Cardiac muscle cell (in vitro differentiated cells and primary cell): ENCODE data around the gene HTR2C. TPM values are rescaled to one million over a fixed set of nuclear protein-coding genes. Genes with fewer than 3 reads are reported as not detected.
A peak's percentile ranks its signal among the peaks of the same experiment; 100 is the strongest.

Source experiments
- DNase-seq, 2 donors: peaks; one replicate each; pipeline versions ENCODE4 v3.0.0 to v3.0.0-alpha.2; 2010 to 2017; ENCODE audit warnings: low read depth in 1 of 2, low spot score in 1 of 2
- H3K27ac ChIP-seq: fragments of 200-600 bp; sonication (generic); 2 replicates; pipeline ENCODE4 v1.5.1; 2016
- H3K27me3 ChIP-seq: fragments of 200-600 bp; sonication (generic); 2 replicates; pipeline ENCODE4 v1.6.0; 2016; ENCODE audit warnings: control low read depth
- H3K36me3 ChIP-seq: fragments of 200-600 bp; sonication (generic); 2 replicates; pipeline ENCODE4 v1.5.1; 2016; ENCODE audit warnings: control low read depth
- H3K4me1 ChIP-seq: fragments of 200-600 bp; sonication (generic); 2 replicates; pipeline ENCODE4 v1.8.1; 2017; ENCODE audit warnings: low read depth, mild to moderate bottlenecking, mixed run types
- H3K4me3 ChIP-seq: fragments of 200-600 bp; sonication (generic); 2 replicates; pipeline ENCODE4 v1.5.1; 2016; ENCODE audit warnings: mild to moderate bottlenecking
- H3K9me3 ChIP-seq: fragments of 200-600 bp; sonication (generic); 2 replicates; pipeline ENCODE4 v1.5.1; 2017; ENCODE audit warnings: low read depth, mild to moderate bottlenecking, control low read depth
- CTCF ChIP-seq: IDR thresholded peaks from 2 replicates; pipeline ENCODE4 v1.5.1; 2012; ENCODE audit warnings: low read depth, mild to moderate bottlenecking, low read length
- polyA plus RNA-seq: library from polyadenylated mRNA; unstranded; fragments of >200 nt; fragmentation: Nextera tagmentation; extraction: Ambion mirVana; gene quantifications from 2 replicates; pipeline ENCODE4 v1.2.1, GENCODE V29; 2016
- total RNA-seq: library from RNA; depleted of rRNA; stranded (reverse); fragments of >200 nt; gene quantifications from 2 replicates; pipeline ENCODE4 v1.2.3, GENCODE V29; 2016

HTR2C gene
- total and polyA plus RNA-seq, 2 experiments from 2014 or later, result 0.18 TPM; not detected in 1

GRCh38 chrX:114715096-114715495 lies 131.2 kb downstream of the HTR2C start:
- Histone ChIP-seq H3K27me3 (no peaks in the 10 kb centered on the region), H3K36me3 (no peaks in the 10 kb centered on the region), H3K4me3 (no peak overlapping the region), H3K4me1 (no peaks in the 10 kb centered on the region), H3K27ac (no peak overlapping the region), H3K9me3 (no peaks in the 10 kb centered on the region)
- no peak for TF ChIP-seq CTCF
- no peak for DNase-seq

- no peaks in the 10 kb centered on the region for H3K4me1 ChIP-seq
- H3K9me3 ChIP-seq, result no peaks in the 10 kb centered on the region
- peak in 1 of 2 donors; percentile 44 for DNase-seq
- H3K4me3 ChIP-seq, result no peak overlapping the region
- no peaks in the 10 kb centered on the region for H3K27me3 ChIP-seq
- peak; percentile 20 for TF ChIP-seq CTCF
- no peaks in the 10 kb centered on the region for H3K36me3 ChIP-seq
- H3K27ac ChIP-seq, result no peak overlapping the region
Observed at GRCh38 chrX:114717921-114718320, 134.0 kb downstream of the HTR2C start.

- no peak for DNase-seq
- H3K27ac ChIP-seq, result no peak overlapping the region
- no peaks in the 10 kb centered on the region for H3K9me3 ChIP-seq
- no peaks in the 10 kb centered on the region for H3K36me3 ChIP-seq
- TF ChIP-seq CTCF, result no peak
- no peaks in the 10 kb centered on the region for H3K27me3 ChIP-seq
- no peak overlapping the region for H3K4me3 ChIP-seq
- no peaks in the 10 kb centered on the region for H3K4me1 ChIP-seq
Observed at GRCh38 chrX:114766541-114766940, 182.7 kb downstream of the HTR2C start.

- no peaks in the 10 kb centered on the region for H3K27me3 ChIP-seq
- H3K4me1 ChIP-seq, result no peaks in the 10 kb centered on the region
- no peak overlapping the region for H3K27ac ChIP-seq
- peak; percentile 9 to 16 for DNase-seq
- H3K4me3 ChIP-seq, result no peak overlapping the region
- TF ChIP-seq CTCF, result peak; percentile 16
- H3K9me3 ChIP-seq, result no peaks in the 10 kb centered on the region
- no peaks in the 10 kb centered on the region for H3K36me3 ChIP-seq
Observed at GRCh38 chrX:114774691-114775090, 190.8 kb downstream of the HTR2C start.

GRCh38 chrX:114782925-114783324 lies 199.0 kb downstream of the HTR2C start:
- no peak for DNase-seq
- Histone ChIP-seq H3K27ac (no peak overlapping the region), H3K36me3 (no peaks in the 10 kb centered on the region), H3K9me3 (no peaks in the 10 kb centered on the region), H3K27me3 (no peaks in the 10 kb centered on the region), H3K4me3 (no peak overlapping the region), H3K4me1 (no peaks in the 10 kb centered on the region)
- TF ChIP-seq CTCF, result no peak

GRCh38 chrX:114787061-114787460 lies 203.2 kb downstream of the HTR2C start:
- Histone ChIP-seq H3K9me3 (no peaks in the 10 kb centered on the region), H3K27ac (no peak overlapping the region), H3K4me1 (no peaks in the 10 kb centered on the region), H3K27me3 (no peaks in the 10 kb centered on the region), H3K36me3 (no peaks in the 10 kb centered on the region), H3K4me3 (no peak overlapping the region)
- no peak for TF ChIP-seq CTCF
- DNase-seq, result no peak
